B cell (primary cell): ENCODE measurements around the gene PLTP.

Experiments used
- CTCF ChIP-seq: fragments of 200-600 bp; IDR thresholded peaks from one replicate; pipeline ENCODE4 v1.8.0; 2022; ENCODE audit warnings: antibody characterized with exemption, mild to moderate bottlenecking
- EZH2 ChIP-seq: IDR thresholded peaks from 2 replicates; pipeline ENCODE4 v1.6.1; 2012; ENCODE audit warnings: borderline replicate concordance, low read depth, mild to moderate bottlenecking, moderate library complexity, low read length; ENCODE audit not compliant: insufficient read depth, poor library complexity, severe bottlenecking

- TF ChIP-seq CTCF (no peak), EZH2 (no peak)
These were observed 47.2 kb upstream of the PLTP start for GRCh38 chr20:45959126-45959525.
